HEK293T (cell line): ENCODE results near the gene PCNX1.

Experiments used
- ARNT ChIP-seq: fragments of 450-650 bp; IDR thresholded peaks from 2 replicates; pipeline ENCODE4 v1.6.1; 2017; ENCODE audit warnings: mild to moderate bottlenecking
- CTBP1 ChIP-seq: fragments of 450-650 bp; IDR thresholded peaks from 2 replicates; pipeline ENCODE4 v1.6.1; 2016; ENCODE audit warnings: borderline replicate concordance
- FOXK2 ChIP-seq: fragments of 450-650 bp; IDR thresholded peaks from 2 replicates; pipeline ENCODE4 v1.6.1; 2016; ENCODE audit warnings: mild to moderate bottlenecking

- TF ChIP-seq FOXK2: no peak
- no peak for TF ChIP-seq CTBP1
- TF ChIP-seq ARNT: no peak
Measured at GRCh38 chr14:71138448-71139293, 231.4 kb downstream of the PCNX1 start.
